ENCODE results near the gene SLC4A5.

DNA sequence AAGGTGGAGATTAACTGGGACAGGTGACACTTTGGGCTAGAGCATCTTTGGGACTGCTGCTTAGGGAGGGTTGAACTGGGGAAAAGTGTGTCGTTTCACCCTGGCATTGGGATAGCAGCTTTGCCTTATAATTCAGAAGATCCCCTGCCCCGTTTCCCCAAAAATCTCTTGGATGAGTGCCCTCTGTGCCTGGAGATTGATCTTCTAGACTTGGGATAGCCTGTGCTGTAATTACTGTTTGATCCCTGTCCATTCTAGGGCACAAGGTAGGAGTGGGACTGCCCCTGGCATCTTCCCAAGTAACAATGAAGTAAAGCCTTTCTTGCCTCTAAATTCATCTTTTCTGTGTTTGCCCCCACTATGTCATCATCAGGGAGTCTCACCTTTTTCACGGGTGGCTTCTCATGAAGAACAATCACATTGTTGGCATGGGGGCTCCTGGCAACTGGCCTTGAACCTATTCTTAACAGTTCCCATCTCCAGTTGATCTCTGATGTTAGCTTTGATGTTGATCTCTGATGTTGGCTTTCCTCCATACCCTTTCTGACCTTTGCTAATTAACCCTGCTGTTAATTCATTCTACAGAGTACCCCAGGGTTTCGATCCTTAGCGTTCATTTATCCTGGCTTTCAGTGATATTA, 123.2 kb downstream of the SLC4A5 start:
- no peak for TF ChIP-seq POLR2A (IDR thresholded peaks at IDR 0.05)
- TF ChIP-seq, protein P1, sequence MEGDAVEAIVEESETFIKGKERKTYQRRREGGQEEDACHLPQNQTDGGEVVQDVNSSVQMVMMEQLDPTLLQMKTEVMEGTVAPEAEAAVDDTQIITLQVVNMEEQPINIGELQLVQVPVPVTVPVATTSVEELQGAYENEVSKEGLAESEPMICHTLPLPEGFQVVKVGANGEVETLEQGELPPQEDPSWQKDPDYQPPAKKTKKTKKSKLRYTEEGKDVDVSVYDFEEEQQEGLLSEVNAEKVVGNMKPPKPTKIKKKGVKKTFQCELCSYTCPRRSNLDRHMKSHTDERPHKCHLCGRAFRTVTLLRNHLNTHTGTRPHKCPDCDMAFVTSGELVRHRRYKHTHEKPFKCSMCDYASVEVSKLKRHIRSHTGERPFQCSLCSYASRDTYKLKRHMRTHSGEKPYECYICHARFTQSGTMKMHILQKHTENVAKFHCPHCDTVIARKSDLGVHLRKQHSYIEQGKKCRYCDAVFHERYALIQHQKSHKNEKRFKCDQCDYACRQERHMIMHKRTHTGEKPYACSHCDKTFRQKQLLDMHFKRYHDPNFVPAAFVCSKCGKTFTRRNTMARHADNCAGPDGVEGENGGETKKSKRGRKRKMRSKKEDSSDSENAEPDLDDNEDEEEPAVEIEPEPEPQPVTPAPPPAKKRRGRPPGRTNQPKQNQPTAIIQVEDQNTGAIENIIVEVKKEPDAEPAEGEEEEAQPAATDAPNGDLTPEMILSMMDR (IDR thresholded peaks at IDR 0.05), result no peak
- no peak for TF ChIP-seq POLR2AphosphoS5 (IDR thresholded peaks at IDR 0.05)

Measured in upper lobe of left lung (tissue), 4 donors.